Neural crest cell (in vitro differentiated cells): ENCODE results near the gene TMEM212. TPM values are rescaled to one million over a fixed set of nuclear protein-coding genes. Genes with fewer than 3 reads are reported as not detected.

Experiments used
- DNase-seq: peaks from one replicate; pipeline ENCODE4 v3.0.0; 2021; ENCODE audit warnings: low read depth, mixed read lengths, low spot score
- H3K27ac Mint-ChIP-seq: one replicate; pipeline ENCODE4 v1.8.0; 2021; ENCODE audit warnings: mild to moderate bottlenecking, mixed read lengths; ENCODE audit not compliant: unreplicated experiment
- H3K27me3 Mint-ChIP-seq: 2 replicates; pipeline ENCODE4 v1.8.0; 2021; ENCODE audit warnings: low read depth, mild to moderate bottlenecking, mixed read lengths
- H3K36me3 Mint-ChIP-seq: 2 replicates; pipeline ENCODE4 v1.8.0; 2021; ENCODE audit warnings: low read depth, mild to moderate bottlenecking, mixed read lengths
- H3K4me1 Mint-ChIP-seq: 2 replicates; pipeline ENCODE4 v1.8.0; 2021; ENCODE audit warnings: mixed read lengths
- H3K4me3 Mint-ChIP-seq: one replicate; pipeline ENCODE4 v1.8.0; 2021; ENCODE audit warnings: mild to moderate bottlenecking, mixed read lengths
- H3K9me3 Mint-ChIP-seq: 2 replicates; pipeline ENCODE4 v1.8.0; 2021; ENCODE audit warnings: mixed read lengths
- total RNA-seq: library from RNA; stranded (reverse); gene quantifications from 2 replicates; pipeline ENCODE4 v1.2.1, GENCODE V29; 2021
- TF ChIP-seq, protein P1 (sequence below): fragments of 200-600 bp; sonication (generic); conservative IDR thresholded peaks from 2 replicates; pipeline ENCODE4 v1.5.0; 2021; ENCODE audit warnings: antibody characterized with exemption, mild to moderate bottlenecking

Gene TMEM212
- total RNA-seq, 1 donor from 2014 or later: not detected

DNA sequence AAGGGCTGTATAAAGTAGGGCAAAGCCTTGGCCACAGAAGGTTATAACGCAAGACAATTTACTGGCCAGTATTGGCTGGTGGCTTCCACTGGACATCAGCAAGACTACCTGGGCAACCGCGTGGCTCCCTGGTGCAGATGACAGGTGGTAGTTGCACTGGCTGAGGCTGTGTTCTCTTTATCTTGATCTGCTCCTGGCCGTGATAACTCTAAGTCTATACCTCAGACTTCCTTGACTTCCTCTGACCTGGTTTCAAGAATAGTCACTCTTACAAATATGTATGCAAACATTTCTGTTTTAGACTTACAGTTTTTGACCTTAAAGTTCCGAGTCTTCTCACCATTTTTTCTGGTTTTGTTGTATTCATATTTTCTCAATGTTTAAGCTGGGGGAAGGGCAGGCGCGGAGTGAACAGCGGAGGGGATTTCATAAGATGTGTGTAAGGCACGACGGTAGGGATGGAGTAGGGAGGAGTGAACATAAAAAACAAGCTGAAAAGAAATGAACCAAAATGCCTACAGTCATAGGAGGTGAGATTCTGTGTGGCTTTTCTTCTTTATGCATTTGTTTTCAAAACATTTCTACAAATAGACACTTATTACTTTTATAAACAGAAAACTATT is 15.2 kb upstream of the TMEM212 start:
- no peak overlapping the region for H3K4me3 Mint-ChIP-seq
- DNase-seq: no peak
- peaks cover 13% of the 10 kb centered on the region for H3K4me1 Mint-ChIP-seq
- H3K27ac Mint-ChIP-seq: no peak overlapping the region
- no peaks in the 10 kb centered on the region for H3K36me3 Mint-ChIP-seq
- H3K27me3 Mint-ChIP-seq: no peaks in the 10 kb centered on the region
- TF ChIP-seq, protein P1, sequence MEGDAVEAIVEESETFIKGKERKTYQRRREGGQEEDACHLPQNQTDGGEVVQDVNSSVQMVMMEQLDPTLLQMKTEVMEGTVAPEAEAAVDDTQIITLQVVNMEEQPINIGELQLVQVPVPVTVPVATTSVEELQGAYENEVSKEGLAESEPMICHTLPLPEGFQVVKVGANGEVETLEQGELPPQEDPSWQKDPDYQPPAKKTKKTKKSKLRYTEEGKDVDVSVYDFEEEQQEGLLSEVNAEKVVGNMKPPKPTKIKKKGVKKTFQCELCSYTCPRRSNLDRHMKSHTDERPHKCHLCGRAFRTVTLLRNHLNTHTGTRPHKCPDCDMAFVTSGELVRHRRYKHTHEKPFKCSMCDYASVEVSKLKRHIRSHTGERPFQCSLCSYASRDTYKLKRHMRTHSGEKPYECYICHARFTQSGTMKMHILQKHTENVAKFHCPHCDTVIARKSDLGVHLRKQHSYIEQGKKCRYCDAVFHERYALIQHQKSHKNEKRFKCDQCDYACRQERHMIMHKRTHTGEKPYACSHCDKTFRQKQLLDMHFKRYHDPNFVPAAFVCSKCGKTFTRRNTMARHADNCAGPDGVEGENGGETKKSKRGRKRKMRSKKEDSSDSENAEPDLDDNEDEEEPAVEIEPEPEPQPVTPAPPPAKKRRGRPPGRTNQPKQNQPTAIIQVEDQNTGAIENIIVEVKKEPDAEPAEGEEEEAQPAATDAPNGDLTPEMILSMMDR: no peak
- H3K9me3 Mint-ChIP-seq: no peaks in the 10 kb centered on the region

DNA sequence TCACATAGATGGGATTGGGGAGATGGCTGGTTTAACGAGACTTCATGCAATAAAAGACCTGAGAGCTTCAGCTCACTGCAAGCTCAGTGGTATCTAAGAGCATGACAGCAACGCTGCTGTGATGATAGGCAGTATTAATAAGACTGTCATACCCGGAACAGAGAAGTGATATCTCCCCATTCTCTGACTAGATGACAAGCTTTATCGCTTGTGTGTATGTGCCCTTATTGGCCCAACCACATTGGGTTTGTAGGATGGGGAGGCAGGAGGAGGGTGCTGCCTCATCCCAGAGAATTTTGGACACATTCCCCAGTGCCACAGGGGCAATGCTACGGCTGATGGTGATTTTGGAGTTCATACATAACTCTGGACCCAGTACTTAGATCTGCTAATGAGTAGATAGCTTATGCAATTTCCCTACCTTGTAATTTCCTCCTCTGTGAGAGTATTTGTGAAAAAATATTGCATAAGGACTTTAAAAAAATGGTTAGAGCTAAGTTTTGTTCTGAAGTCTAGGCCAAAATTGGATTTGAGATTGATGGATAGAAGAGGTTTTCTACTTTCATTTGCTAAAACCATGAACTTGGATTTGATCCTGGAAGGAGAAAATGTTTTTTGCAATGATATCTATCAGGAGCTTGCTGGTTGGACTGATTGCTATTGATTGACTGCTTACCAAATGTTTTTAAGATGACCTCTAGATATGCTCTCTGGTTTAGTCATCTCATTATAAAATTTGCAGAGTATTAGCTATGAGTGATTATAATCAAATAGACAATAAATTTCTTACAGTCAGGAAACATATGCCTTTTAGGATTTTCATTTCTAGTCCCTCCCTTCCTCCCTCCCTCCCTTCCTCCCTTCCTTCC is 14.0 kb upstream of the TMEM212 start:
- Mint-ChIP-seq H3K27me3 (no peaks in the 10 kb centered on the region), H3K27ac (no peak overlapping the region), H3K9me3 (no peaks in the 10 kb centered on the region), H3K36me3 (no peaks in the 10 kb centered on the region), H3K4me1 (peaks cover 17% of the 10 kb centered on the region), H3K4me3 (no peak overlapping the region)
- TF ChIP-seq, protein P1: no peak
- no peak for DNase-seq

DNA sequence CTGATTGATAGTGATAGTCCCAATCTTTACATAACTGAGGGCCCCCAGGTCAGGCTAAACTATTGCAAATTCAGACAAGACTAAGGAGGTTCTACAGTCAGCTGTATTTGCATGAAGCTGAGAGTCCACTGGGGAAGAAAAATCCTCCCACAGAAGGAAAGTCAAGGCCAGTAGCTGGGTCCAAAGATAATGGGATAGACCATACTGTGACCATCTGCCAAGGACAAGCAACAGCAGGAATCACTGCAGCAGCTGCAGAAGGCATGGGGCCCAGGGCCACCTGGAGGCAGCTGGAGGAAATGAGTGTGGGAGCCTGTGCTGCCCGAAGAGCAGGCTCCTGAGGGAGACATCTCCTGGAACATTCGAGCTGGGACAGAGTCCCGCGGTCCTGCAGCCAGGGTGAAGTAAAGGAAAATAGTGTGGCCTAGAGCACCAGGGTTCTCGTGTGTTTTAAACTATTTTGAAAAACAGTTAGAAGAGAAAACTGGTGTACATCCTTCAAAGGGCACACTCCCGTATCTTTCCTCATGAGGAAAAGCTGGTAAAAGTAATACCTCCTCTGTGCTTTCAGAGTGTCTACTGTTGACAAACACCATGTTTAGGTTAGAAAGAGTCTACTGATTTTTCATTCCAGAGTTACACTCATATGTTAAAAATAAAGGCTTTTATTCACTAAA is 13.2 kb upstream of the TMEM212 start:
- Mint-ChIP-seq H3K36me3 (no peaks in the 10 kb centered on the region), H3K4me3 (no peak overlapping the region), H3K9me3 (no peaks in the 10 kb centered on the region), H3K27ac (no peak overlapping the region), H3K4me1 (peaks cover 22% of the 10 kb centered on the region), H3K27me3 (no peaks in the 10 kb centered on the region)
- TF ChIP-seq, protein P1: peak; percentile 66
- peak; percentile 38 for DNase-seq

DNA sequence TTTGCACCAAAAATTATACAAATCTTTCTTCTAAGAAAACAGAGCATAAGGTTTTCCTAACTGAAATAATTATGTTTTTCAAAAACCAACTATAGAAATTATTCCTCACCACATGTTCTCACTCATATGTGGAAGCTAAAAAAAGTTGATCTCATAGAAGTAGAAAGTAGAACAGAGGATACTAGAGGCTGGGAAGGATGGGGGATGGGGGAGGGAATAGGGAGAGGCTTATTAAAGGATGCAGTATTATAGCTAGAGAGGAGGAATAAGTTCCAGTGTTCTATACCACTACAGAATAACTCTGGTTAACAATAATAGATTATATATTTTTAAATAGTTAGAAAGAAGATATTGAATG is 12.7 kb upstream of the TMEM212 start:
- Mint-ChIP-seq H3K4me1 (peaks cover 21% of the 10 kb centered on the region), H3K36me3 (no peaks in the 10 kb centered on the region), H3K4me3 (no peak overlapping the region), H3K9me3 (no peaks in the 10 kb centered on the region), H3K27ac (no peak overlapping the region), H3K27me3 (no peaks in the 10 kb centered on the region)
- TF ChIP-seq, protein P1: no peak
- DNase-seq: no peak

DNA sequence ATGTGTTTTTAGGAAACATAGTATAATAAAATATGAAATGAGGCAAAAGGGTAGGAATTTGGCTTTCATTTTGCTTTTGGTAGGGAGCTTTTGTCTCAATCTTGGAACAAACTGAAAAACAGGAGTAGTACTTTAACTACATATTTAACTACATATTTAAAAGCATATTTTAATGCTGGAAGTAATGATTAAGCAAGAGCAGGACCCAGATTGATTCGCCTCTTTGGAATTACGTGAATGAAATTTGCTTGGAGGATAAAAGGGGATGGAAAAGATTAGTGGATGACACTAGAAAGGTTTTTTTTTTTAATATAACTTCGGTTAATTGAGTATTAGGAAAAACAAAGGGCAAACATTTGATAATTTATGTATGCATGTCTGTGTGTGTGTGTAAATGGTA is 11.2 kb upstream of the TMEM212 start:
- DNase-seq: no peak
- no peak overlapping the region for H3K4me3 Mint-ChIP-seq
- H3K36me3 Mint-ChIP-seq: no peaks in the 10 kb centered on the region
- no peak overlapping the region for H3K27ac Mint-ChIP-seq
- no peaks in the 10 kb centered on the region for H3K27me3 Mint-ChIP-seq
- TF ChIP-seq, protein P1: no peak
- H3K4me1 Mint-ChIP-seq: peaks cover 21% of the 10 kb centered on the region
- no peaks in the 10 kb centered on the region for H3K9me3 Mint-ChIP-seq
